ENCODE data around the gene C16orf74.

C16orf74 gene

DNA sequence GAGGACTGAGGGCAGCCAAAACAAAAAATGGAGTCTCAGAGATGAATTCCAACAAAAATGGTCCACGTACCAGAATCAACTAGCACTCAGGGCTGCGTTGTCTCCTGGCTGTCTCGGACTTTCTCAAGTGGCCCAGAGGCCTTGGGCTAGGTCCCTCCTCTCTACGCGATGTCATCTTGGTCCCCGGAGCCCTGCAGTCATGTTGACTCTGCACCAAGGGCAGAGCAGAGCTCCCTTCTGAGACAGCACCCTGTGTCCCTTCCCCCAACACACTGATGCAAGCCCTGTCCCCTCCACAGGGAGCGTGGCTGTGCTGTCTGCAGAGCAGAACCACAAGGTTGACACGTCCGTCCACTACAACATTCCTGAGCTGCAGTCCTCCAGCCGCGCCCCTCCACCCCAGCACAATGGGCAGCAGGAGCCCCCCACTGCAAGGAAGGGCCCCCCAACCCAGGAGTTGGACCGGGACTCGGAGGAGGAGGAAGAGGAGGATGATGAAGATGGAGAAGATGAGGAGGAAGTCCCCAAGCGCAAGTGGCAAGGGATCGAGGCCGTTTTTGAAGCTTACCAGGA lies 83.0 kb downstream of the C16orf74 start:
- DNase-seq = no peak

DNA sequence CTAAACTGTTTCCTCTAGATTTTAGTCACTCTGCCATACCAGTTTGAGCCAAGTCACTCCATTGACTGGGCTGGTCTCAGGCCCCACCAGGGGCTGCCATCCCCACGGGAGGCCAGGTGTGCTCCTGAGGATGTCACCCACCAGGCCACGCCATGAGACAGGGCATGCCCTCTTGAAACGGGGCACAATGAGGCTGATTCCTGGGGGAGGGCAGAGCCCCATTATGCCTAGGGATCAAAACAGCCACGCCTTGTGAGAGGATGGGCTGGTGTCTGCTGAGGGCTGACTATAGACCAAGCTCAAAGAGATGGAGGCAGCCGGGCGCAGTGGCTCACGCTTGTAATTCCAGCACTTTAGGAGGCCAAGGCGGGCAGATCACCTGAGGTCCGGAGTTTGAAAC lies 83.6 kb downstream of the C16orf74 start:
- DNase-seq = no peak

DNA sequence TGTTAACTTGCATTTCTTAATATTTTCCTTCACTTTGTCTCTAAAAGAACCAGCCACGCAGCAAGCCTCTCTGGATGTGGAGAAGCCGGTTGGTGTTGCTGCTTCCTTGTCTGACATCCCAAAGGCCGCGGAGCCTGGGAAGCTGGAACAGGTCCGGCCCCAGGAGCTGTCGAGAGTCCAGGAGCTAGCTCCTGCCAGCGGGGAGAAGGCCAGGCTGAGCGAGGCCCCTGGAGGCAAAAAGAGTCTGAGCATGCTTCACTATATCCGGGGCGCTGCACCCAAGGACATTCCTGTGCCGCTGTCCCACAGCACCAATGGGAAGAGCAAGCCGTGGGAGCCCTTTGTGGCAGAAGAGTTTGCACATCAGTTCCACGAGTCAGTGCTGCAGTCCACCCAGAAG lies 85.0 kb downstream of the C16orf74 start:
- DNase-seq = no peak

- DNase-seq = no peak
Measured at GRCh38 chr16:85665373-85665740, 85.5 kb downstream of the C16orf74 start.

- DNase-seq = no peak
Measured at GRCh38 chr16:85664580-85665372, 86.1 kb downstream of the C16orf74 start.

- peak; percentile 76 for DNase-seq
Measured at GRCh38 chr16:85663891-85664321, 87.0 kb downstream of the C16orf74 start.

- no peak for DNase-seq
Measured at GRCh38 chr16:85662976-85663830, 87.7 kb downstream of the C16orf74 start.

- DNase-seq = no peak
Measured at GRCh38 chr16:85662482-85662812, 88.4 kb downstream of the C16orf74 start.

GRCh38 chr16:85661740-85662481 lies 89.0 kb downstream of the C16orf74 start:
- DNase-seq = no peak

- no peak for DNase-seq
Measured at GRCh38 chr16:85660843-85661739, 89.8 kb downstream of the C16orf74 start.

DNA sequence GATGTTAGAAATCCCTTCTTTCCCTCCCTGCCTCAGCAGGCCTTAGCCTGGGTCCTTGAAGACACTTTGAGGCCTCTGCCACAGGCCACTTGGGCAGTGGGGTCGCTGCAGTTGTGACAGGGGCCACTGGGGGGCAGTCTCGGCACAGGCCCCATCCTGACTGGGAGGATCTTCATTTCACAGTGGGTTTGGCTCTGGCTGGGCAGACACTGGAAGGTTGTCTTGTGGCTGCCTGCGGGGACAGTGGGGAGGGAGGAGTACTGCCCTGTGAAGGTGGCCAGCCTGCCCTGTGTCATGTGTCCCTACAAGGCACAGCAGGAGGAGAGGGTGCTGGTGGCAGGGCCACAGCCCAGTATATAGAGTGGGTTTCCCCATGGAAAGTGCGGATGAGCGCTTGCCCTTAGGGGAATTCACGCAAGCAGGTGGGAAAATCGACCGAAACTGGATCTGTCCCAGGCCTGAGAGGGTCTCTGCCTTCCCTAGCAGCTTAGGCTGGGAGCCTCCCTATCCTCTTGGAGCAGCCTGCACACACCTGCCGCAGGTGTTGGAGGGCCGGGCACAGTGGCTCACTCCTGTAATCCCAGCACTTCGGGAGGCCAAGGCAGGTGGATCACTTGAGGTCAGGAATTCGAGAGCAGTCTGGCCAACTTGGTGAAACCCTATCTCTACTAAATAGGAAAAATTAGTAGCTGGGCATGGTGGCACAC lies 90.9 kb downstream of the C16orf74 start:
- DNase-seq = peak; percentile 56

DNA sequence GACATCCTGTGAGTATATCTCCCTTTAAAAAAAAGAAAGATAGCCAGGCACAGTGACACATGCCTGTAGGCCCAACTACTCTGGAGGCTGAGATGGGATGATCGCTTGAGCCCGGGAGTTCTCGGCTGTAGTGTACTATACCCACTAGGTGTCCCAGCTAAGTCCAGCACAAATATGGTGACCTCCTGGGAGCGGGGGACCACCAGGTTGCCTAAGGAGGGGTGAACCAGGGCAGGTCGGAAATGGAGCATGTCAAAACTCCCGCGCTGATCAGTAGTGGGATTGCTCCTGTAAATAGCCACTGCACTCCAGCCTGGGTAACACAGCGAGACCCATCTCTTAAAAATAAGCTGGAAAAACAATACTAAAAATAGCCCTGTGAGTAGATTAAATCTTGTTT lies 91.6 kb downstream of the C16orf74 start:
- no peak for DNase-seq

GRCh38 chr16:85658504-85659326 lies 92.2 kb downstream of the C16orf74 start:
- DNase-seq = no peak

DNA sequence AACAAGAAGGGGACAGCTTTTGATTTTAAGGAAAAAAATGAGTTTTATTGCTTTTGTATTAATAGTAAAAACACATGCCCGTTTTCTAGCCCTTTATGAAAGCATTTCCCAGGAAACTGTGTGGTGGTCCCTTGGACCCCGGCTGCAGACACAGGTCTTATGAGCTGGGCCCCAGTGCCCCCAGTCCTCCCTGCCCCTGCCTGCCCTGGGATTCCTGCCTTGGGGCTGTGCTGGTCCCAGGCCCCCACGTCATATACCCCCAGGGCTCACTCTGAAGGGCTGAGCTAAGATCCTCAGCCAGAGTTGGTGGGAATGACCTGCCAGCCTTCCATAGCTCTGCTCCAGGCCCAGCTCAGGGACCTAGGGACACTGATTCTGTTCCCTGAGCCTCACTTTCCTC lies 92.9 kb downstream of the C16orf74 start:
- no peak for DNase-seq
